ENCODE measurements around the gene AKNA. TPM values are rescaled to one million over a fixed set of nuclear protein-coding genes. Genes with fewer than 3 reads are reported as not detected.

AKNA gene
- total RNA-seq, 1 experiment from 2014 or later, result 14.4 TPM

- TF ChIP-seq CTCF (conservative IDR thresholded peaks at IDR 0.05), result no peak
- TF ChIP-seq EZH2 (IDR thresholded peaks at IDR 0.05; ENCODE audit: low read depth), result no peak
- no peaks in the 10 kb centered on the region for H3K9me3 ChIP-seq (ENCODE audit: insufficient read depth, low read depth)
- H3K4me1 ChIP-seq (replicated peaks; ENCODE audit: insufficient read depth), result peaks cover 18% of the 10 kb centered on the region
- DNase-seq, result peak in 1 of 2 experiments; percentile 60
- intact Hi-C loops (cut with micrococcal nuclease; ENCODE audit: unreplicated experiment), result no loop called here
- H3K9me2 ChIP-seq (ENCODE audit: insufficient read depth), result no peaks in the 10 kb centered on the region
- 0 out of 2 replicates have a peak, but pooled peaks cover 4% of the 10 kb centered on the region for H4K20me1 ChIP-seq (ENCODE audit: insufficient read depth)
- H3K4me3 ChIP-seq, result no peak overlapping the region
- H2AFZ ChIP-seq, result no peak overlapping the region
- 0 out of 2 replicates have a peak overlapping the region, but pooled peaks have one; percentile 13 for H3K27ac ChIP-seq
- H3K79me2 ChIP-seq (ENCODE audit: low read depth), result no peaks in the 10 kb centered on the region
- BruUV-seq (replicated peaks), result no TSS peak
- ChIA-PET POLR2A (ENCODE audit: unreplicated experiment) (interaction anchor here (0.6 kb wide), 1 partner anchor 630 kb away, joined by 5 read pairs; no protein-coding TSS in a partner anchor), CTCF (interaction anchor here (0.7 kb wide), 1 partner anchor 20 kb away, joined by 6 read pairs; no protein-coding TSS in a partner anchor)
- no peaks in the 10 kb centered on the region for H3K36me3 ChIP-seq (ENCODE audit: low read depth)
- peaks cover 18% of the 10 kb centered on the region; the same call in 1 of the 2 replicates for H3F3A ChIP-seq (ENCODE audit: insufficient read depth, low read depth)
- H3K27me3 ChIP-seq (ENCODE audit: insufficient read depth, low read depth), result no peaks in the 10 kb centered on the region
- H3K4me2 ChIP-seq, result peak overlapping the region; percentile 25; the same call in 1 of the 2 replicates
Measured at GRCh38 chr9:114392749-114393112, 4.9 kb upstream of the AKNA start.

- Histone ChIP-seq H3K27ac (no peak overlapping the region), H2AFZ (no peak overlapping the region), H3F3A (ENCODE audit: insufficient read depth, low read depth) (peaks cover 12% of the 10 kb centered on the region; the same call in 1 of the 2 replicates), H4K20me1 (ENCODE audit: insufficient read depth) (0 out of 2 replicates have a peak, but pooled peaks cover 4% of the 10 kb centered on the region), H3K4me2 (no peak overlapping the region), H3K4me1 (replicated peaks; ENCODE audit: insufficient read depth) (peaks cover 13% of the 10 kb centered on the region), H3K9me2 (ENCODE audit: insufficient read depth) (no peaks in the 10 kb centered on the region), H3K79me2 (ENCODE audit: low read depth) (no peaks in the 10 kb centered on the region), H3K27me3 (ENCODE audit: insufficient read depth, low read depth) (no peaks in the 10 kb centered on the region), H3K36me3 (ENCODE audit: low read depth) (no peaks in the 10 kb centered on the region), H3K4me3 (no peak overlapping the region), H3K9me3 (ENCODE audit: insufficient read depth, low read depth) (no peaks in the 10 kb centered on the region)
- ChIA-PET CTCF (no interaction called here), POLR2A (ENCODE audit: unreplicated experiment) (no interaction called here)
- intact Hi-C loops (cut with micrococcal nuclease; ENCODE audit: unreplicated experiment), result no loop called here
- no TSS peak for BruUV-seq (replicated peaks)
- TF ChIP-seq EZH2 (IDR thresholded peaks at IDR 0.05; ENCODE audit: low read depth) (no peak), CTCF (conservative IDR thresholded peaks at IDR 0.05) (no peak)
- no peak for DNase-seq
Measured at GRCh38 chr9:114390952-114391351, 3.2 kb upstream of the AKNA start.

- Histone ChIP-seq H3F3A (ENCODE audit: insufficient read depth, low read depth) (peaks cover 14% of the 10 kb centered on the region; the same call in 1 of the 2 replicates), H4K20me1 (ENCODE audit: insufficient read depth) (0 out of 2 replicates have a peak, but pooled peaks cover 4% of the 10 kb centered on the region), H3K4me2 (no peak overlapping the region), H2AFZ (no peak overlapping the region), H3K27me3 (ENCODE audit: insufficient read depth, low read depth) (no peaks in the 10 kb centered on the region), H3K4me3 (no peak overlapping the region), H3K36me3 (ENCODE audit: low read depth) (no peaks in the 10 kb centered on the region), H3K27ac (no peak overlapping the region), H3K4me1 (replicated peaks; ENCODE audit: insufficient read depth) (peaks cover 24% of the 10 kb centered on the region), H3K9me3 (ENCODE audit: insufficient read depth, low read depth) (no peaks in the 10 kb centered on the region), H3K79me2 (ENCODE audit: low read depth) (no peaks in the 10 kb centered on the region), H3K9me2 (ENCODE audit: insufficient read depth) (no peaks in the 10 kb centered on the region)
- TF ChIP-seq EZH2 (IDR thresholded peaks at IDR 0.05; ENCODE audit: low read depth) (no peak), CTCF (conservative IDR thresholded peaks at IDR 0.05) (no peak)
- ChIA-PET CTCF (no interaction called here), POLR2A (ENCODE audit: unreplicated experiment) (no interaction called here)
- intact Hi-C loops (cut with micrococcal nuclease; ENCODE audit: unreplicated experiment), result no loop called here
- BruUV-seq (replicated peaks), result no TSS peak
- DNase-seq, result no peak
Measured at GRCh38 chr9:114389612-114390368, 2.0 kb upstream of the AKNA start.

Data from PC-9 (cell line).